Inferior parietal cortex (tissue), 1 donor: ENCODE data around the gene ERGIC2.
"Not testable (repeated sequence)": the region's sequence is repeated elsewhere in the genome, so short reads cannot be mapped to it uniquely, and the experiment has no call there.

ENCODE experiments used
- DNase-seq: peaks from one replicate; pipeline ENCODE4 v3.0.0-alpha.2; 2016; ENCODE audit errors: extremely low spot score

ERGIC2 gene, protein sequence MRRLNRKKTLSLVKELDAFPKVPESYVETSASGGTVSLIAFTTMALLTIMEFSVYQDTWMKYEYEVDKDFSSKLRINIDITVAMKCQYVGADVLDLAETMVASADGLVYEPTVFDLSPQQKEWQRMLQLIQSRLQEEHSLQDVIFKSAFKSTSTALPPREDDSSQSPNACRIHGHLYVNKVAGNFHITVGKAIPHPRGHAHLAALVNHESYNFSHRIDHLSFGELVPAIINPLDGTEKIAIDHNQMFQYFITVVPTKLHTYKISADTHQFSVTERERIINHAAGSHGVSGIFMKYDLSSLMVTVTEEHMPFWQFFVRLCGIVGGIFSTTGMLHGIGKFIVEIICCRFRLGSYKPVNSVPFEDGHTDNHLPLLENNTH

GRCh38 chr12:29380536-29381523, at the start of gene ERGIC2:
Gene ERGIC2 (minus strand): TSS chr12:29381172. CDS start chr12:29371633, 9,539 bp downstream.
- peak; percentile 99 for DNase-seq

DNA sequence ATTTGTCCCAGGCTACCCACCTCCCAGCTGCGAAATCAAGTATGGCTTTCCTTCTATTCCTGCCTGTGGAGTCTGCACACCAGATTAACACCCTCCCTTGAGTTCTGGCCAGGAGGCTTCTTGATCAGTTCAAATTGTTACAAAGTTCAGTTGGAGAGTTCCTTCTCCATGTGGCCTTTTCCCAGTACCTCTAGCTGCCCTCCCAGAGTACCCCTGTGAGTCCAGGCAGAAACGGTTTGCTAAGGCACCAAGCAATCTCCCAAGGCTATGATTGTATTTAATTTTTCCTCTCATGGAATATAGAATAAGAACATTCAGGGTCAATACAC, 49.7 kb upstream of the ERGIC2 start:
- DNase-seq = no peak

- DNase-seq = no peak
Measured at GRCh38 chr12:29429999-29430715, 49.2 kb upstream of the ERGIC2 start.

DNA sequence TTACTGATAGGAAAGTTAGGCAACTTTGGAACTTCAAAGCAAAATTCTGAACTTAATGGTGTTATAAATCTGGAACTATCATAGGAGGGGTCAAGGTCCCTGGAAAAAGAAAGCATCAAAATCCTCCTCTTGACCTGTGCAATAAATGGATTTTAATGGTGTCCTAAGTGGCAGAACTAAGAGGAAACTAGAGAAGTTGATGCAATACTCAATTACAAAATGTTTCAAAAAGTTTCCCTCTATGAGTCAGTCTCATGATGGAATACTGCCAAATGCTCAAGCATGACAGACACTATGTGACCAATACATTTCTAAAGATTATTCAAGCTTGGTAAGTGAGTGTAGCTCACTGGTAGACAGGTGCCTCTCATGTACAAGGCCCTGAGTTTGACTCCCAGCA, 47.7 kb upstream of the ERGIC2 start:
- no peak for DNase-seq

- peak; percentile 7 for DNase-seq
Measured at GRCh38 chr12:29427964-29428363, 47.0 kb upstream of the ERGIC2 start.

DNA sequence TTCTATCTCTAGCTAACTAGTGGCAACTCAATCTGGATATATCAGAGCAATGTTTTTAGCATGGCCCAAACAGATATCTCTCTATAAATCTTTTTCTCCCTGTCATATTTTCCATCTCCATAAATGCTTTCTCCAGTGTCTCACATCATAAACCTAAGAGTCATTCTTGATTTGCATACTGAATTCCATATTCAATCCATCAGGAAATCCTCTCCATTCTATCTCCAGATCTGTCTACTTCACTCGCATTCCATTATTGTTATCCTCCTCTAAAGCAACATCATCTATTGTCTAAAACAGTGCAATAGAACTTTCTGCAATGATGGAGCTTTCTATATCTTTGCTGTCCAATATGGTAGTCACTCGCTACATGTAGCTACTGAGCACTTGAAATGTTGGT, 45.5 kb upstream of the ERGIC2 start:
- no peak for DNase-seq

DNA sequence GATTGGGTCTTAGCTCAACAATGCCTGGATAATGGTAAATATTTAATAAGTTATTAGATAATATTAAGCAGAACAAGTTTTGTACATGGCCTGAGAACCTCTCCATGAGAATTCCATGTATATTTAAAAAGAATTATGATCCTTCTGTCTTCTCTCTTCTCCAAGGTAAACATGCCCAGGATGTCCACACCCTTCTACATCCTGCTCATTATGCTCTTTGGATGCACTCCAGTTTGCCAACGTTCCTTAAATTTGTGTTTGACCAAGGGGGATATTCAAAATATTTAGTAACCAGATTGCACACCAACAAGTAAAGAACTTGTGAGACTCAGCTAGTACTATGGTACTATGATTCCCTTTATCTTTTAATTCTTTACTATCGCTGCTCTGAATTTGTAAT, 44.8 kb upstream of the ERGIC2 start:
- DNase-seq = no peak

DNA sequence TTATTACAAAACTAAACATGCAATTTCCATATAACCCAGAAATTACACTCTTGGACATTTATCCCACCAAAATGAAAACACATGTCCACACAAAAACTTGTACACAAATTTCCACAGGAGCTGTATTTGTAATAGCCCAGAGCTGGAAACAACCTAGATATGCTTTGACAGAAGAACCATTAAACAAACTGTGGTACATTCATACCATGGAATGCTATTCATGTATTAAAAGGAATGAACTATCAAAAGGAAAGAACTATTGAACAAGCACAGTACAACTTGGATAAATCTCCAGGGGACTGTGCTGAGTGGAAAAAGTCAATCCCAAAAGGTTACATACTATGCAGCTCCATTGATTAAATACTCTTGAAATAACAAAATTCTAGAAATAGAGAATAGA, 35.8 kb upstream of the ERGIC2 start:
- no peak for DNase-seq

GRCh38 chr12:29415111-29415510, 34.1 kb upstream of the ERGIC2 start:
- no peak for DNase-seq

DNA sequence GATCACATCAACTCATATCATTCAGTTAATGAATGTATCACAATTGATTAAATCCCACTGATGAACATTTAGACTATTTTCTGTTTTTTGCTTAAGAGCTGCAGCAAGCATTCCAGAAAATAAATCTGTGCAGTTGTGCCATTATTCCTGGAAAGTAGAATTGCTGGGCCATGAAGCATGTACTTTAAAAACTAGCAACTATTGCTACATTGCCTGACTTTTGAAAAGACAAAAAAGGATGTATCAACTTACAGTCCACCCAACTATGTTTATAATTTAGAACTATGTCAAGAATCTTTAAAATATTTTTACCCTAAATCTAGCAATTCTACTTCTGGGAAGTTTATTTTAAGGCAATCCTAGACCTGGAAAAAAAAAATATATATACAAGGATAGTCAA, 33.4 kb upstream of the ERGIC2 start:
- no peak for DNase-seq

- no peak for DNase-seq
Measured at GRCh38 chr12:29405561-29405960, 24.6 kb upstream of the ERGIC2 start.

DNA sequence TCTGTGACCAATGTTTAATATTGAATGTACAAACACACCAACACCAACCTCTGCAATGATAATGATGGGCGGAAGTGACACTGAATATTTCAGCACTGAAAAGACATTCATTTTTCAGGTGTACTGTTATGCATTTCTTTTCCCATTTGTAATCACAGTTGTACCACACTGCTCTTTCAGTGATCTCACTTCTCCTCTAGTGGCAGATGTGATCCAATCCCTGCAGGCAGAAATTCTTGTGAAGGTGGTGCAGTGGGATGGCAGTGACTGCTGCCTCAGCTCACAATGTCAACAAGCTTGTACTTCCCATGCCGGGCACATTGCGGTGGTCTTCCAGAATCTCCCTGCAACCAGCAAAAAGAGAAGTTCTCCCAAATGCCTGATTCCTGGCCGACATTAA, 23.0 kb upstream of the ERGIC2 start:
- no peak for DNase-seq

DNA sequence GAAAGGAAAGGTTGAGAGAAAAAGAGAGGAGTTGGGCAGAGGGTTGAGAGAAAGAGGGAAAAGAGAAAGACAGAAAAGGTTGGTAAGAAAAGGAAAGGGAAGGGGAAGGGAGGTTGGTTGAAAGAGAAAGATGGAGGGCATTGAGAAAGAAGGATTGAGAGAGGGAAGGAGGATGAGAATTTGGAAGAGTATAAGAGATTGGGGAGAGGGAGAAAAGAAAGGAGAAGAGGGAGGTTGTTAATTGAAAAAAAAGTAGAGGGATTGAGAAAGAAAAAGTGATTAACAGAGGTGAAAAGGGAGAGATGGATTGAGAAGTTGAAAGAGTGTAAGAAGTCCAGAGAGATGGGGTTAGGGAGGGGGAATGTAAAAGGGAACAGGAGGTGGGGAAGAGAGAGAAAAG, 21.5 kb upstream of the ERGIC2 start:
- DNase-seq = no peak

- no peak for DNase-seq
Measured at GRCh38 chr12:29398495-29398894, 17.5 kb upstream of the ERGIC2 start.

- no peak for DNase-seq
Measured at GRCh38 chr12:29396774-29397173, 15.8 kb upstream of the ERGIC2 start.

DNA sequence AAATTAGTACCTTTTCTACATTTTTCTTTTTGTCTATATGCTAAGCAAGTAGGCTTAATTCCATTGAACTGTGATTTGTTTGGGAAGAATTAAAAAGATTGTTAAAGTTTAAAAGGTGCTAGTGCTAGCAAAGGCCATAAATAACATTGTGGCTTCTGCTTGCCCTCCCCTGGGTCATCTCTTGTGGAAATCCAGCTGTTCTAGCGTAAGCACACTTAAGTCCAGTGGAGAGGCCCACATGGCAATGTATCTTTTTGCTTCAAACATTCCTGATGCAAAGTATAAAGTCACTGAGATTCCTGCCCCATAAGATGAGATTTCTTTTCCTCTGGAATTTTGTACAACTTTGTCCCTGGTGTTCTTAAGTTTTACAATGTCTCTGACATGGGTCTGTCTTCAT, 14.4 kb upstream of the ERGIC2 start:
- no peak for DNase-seq

DNA sequence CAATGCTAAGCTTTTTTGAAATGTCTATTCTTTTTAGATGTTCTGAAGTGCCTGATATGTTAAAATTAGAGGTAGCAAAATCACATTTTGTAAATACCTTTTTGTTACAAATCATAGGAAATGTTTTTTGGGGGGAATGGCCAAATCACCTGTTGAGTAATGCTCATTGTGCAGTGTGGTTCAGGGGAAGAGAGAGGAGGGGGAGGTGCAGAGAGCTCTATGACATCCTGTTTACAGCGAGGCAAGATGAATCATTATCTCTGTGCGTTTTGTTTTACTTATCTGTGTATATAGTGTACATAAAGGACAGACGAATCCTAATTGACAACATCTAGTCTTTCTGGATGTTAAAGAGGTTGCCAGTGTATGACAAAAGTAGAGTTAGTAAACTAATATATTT, 9.4 kb upstream of the ERGIC2 start:
- not testable (repeated sequence) for DNase-seq

DNA sequence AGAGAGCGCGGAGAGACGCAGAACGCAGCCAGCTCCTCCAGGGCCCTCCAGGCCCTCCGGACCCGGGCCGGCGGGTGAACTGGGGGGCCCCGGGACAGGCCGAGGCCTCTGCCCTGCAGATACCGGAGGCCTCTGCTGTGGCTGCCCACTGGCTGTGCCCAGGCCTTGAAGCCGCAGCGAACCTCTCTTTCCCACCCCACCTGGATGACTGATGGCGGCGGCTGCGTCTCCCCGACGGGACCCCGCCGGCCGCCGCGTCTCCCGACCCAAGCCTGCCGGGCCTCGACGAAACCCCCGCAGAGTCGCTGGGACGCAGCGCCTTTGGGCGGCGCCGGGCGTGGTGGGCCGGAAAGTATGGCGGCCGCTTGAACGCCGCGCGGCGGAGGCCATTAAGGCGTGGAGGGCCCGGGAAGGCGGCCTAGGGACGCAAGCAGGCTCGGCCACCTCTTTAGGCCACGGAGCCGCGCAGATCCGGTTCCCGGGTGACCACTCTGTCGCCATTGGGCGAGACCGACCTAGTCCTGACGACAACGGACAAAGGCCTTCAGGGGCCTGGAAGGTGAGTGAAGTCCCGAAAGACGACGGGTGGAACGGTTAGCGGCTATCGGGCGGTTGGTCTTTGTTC, 8.4 kb upstream of the ERGIC2 start:
- DNase-seq = no peak

- DNase-seq = not testable (repeated sequence)
Measured at GRCh38 chr12:29386084-29386680, 5.2 kb upstream of the ERGIC2 start.

GRCh38 chr12:29385194-29385593, 4.2 kb upstream of the ERGIC2 start:
- DNase-seq = not testable (repeated sequence)

- no peak for DNase-seq
Measured at GRCh38 chr12:29382251-29382650, 1.3 kb upstream of the ERGIC2 start.
